Measurements from ENCODE around the gene LECT2. TPM values are rescaled to one million over a fixed set of nuclear protein-coding genes. Genes with fewer than 3 reads are reported as not detected.

LECT2 gene
- polyA plus RNA-seq, 1 donor (not counting 4 experiments of a cell fraction or from before 2014, with no cell fraction given) = not detected

DNA sequence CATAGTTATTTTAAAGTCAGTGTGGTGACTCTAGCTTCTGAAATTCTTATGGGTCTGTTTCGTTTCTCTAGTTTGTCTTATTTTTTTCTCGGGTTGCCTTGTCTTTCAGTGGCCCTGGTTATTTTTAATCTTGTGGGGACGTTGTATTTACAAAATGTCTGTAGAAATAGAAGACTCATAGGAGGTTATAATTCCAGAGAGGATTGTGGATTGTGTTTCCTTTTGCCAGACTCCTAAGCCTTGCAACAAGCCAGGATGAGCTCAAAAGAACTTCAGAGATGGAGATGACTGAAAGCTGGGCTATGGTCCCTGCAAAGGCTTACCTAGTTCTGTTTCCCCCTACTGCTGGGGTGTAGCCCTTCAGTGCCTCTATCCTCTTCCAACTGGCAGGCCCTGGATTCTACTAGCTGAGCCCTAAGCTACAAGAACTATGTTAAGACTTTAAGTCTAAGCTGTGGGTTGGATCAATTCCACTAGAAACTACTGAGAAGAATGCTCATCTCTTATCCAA, 32.2 kb upstream of the LECT2 start:
- H3K9ac ChIP-seq (ENCODE audit: control insufficient read depth, extremely low read depth, insufficient read depth, low read length) = no peak overlapping the region
- no peak overlapping the region for H2AFZ ChIP-seq (ENCODE audit: control insufficient read depth, low read length)
- H3K4me1 ChIP-seq (ENCODE audit: control insufficient read depth, extremely low read depth, insufficient read depth, low read length) = no peaks in the 10 kb centered on the region
- no peaks in the 10 kb centered on the region for H4K20me1 ChIP-seq (ENCODE audit: control insufficient read depth, extremely low read depth, insufficient read depth, low read length)
- H3K36me3 ChIP-seq (ENCODE audit: control insufficient read depth in 2 of 2, extremely low read depth in 1 of 2, insufficient read depth in 2 of 2, low read length in 2 of 2) = no peaks in the 10 kb centered on the region
- H3K79me2 ChIP-seq (ENCODE audit: control insufficient read depth, insufficient read depth, low read length) = no peaks in the 10 kb centered on the region
- H3K9me1 ChIP-seq (ENCODE audit: control insufficient read depth, extremely low read depth, insufficient read depth, low read length) = no peaks in the 10 kb centered on the region
- H3K4me3 ChIP-seq (ENCODE audit: control insufficient read depth in 2 of 3, extremely low read depth in 1 of 3, insufficient read depth in 2 of 3, low read depth in 1 of 3, low read length in 3 of 3) = no peak overlapping the region
- H3K27ac ChIP-seq (ENCODE audit: control insufficient read depth, insufficient read depth, low read length) = no peak overlapping the region
- FAIRE-seq = no peak
- DNase-seq (ENCODE audit: low read depth, low spot score) = no peak
- H3K4me2 ChIP-seq (ENCODE audit: control insufficient read depth, extremely low read depth, insufficient read depth, low read depth, low read length) = no peak overlapping the region
- dilution Hi-C loops (cut with MboI; ENCODE audit: extremely low pct_ligation_motif_present, low sequenced_read_pairs) = no loop called here
- TF ChIP-seq, protein P1, sequence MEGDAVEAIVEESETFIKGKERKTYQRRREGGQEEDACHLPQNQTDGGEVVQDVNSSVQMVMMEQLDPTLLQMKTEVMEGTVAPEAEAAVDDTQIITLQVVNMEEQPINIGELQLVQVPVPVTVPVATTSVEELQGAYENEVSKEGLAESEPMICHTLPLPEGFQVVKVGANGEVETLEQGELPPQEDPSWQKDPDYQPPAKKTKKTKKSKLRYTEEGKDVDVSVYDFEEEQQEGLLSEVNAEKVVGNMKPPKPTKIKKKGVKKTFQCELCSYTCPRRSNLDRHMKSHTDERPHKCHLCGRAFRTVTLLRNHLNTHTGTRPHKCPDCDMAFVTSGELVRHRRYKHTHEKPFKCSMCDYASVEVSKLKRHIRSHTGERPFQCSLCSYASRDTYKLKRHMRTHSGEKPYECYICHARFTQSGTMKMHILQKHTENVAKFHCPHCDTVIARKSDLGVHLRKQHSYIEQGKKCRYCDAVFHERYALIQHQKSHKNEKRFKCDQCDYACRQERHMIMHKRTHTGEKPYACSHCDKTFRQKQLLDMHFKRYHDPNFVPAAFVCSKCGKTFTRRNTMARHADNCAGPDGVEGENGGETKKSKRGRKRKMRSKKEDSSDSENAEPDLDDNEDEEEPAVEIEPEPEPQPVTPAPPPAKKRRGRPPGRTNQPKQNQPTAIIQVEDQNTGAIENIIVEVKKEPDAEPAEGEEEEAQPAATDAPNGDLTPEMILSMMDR (optimal IDR thresholded peaks at IDR 0.05 in 1 of 3, IDR thresholded peaks at IDR 0.05 in 1 of 3, conservative IDR thresholded peaks at IDR 0.05 in 1 of 3; ENCODE audit: extremely low read depth in 1 of 3, insufficient read depth in 2 of 3, low read length in 3 of 3) = no peak
- TF ChIP-seq EZH2 (IDR thresholded peaks at IDR 0.05; ENCODE audit: low read length) = no peak
- no peaks in the 10 kb centered on the region for H3K9me3 ChIP-seq (ENCODE audit: control insufficient read depth, low read depth, low read length)
- no peaks in the 10 kb centered on the region for H3K27me3 ChIP-seq (ENCODE audit: control insufficient read depth, extremely low read depth, insufficient read depth, low read length)

DNA sequence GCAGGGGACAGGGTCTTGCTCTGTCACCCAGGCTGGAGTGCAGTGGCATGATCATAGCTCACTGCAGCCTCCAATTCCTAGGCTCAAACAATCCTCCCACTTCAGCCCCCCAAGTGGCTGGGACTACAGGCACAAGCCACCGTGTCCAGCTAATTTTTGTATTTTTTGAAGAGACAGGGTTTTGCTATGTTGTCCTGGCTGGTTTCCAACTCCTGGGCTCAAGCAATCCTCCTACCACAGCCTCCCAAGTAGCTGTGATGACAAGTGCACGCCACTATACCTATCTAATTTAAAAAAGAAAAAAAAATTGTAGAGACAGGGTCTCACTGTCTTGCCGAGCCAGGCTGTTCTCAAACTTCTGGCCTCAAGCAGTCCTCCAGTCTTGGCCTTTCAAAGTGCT, 31.6 kb upstream of the LECT2 start:
- FAIRE-seq (no peak), DNase-seq (ENCODE audit: low read depth, low spot score) (no peak)
- TF ChIP-seq, protein P1 (optimal IDR thresholded peaks at IDR 0.05 in 1 of 3, IDR thresholded peaks at IDR 0.05 in 1 of 3, conservative IDR thresholded peaks at IDR 0.05 in 1 of 3; ENCODE audit: extremely low read depth in 1 of 3, insufficient read depth in 2 of 3, low read length in 3 of 3) = no peak
- no peak for TF ChIP-seq EZH2 (IDR thresholded peaks at IDR 0.05; ENCODE audit: low read length)
- dilution Hi-C loops (cut with MboI; ENCODE audit: extremely low pct_ligation_motif_present, low sequenced_read_pairs) = no loop called here
- Histone ChIP-seq H3K4me2 (ENCODE audit: control insufficient read depth, extremely low read depth, insufficient read depth, low read depth, low read length) (no peak overlapping the region), H3K79me2 (ENCODE audit: control insufficient read depth, insufficient read depth, low read length) (no peaks in the 10 kb centered on the region), H3K4me3 (ENCODE audit: control insufficient read depth in 2 of 3, extremely low read depth in 1 of 3, insufficient read depth in 2 of 3, low read depth in 1 of 3, low read length in 3 of 3) (no peak overlapping the region), H3K9me3 (ENCODE audit: control insufficient read depth, low read depth, low read length) (no peaks in the 10 kb centered on the region), H3K9me1 (ENCODE audit: control insufficient read depth, extremely low read depth, insufficient read depth, low read length) (no peaks in the 10 kb centered on the region), H2AFZ (ENCODE audit: control insufficient read depth, low read length) (no peak overlapping the region), H3K36me3 (ENCODE audit: control insufficient read depth in 2 of 2, extremely low read depth in 1 of 2, insufficient read depth in 2 of 2, low read length in 2 of 2) (no peaks in the 10 kb centered on the region), H3K27me3 (ENCODE audit: control insufficient read depth, extremely low read depth, insufficient read depth, low read length) (no peaks in the 10 kb centered on the region), H3K4me1 (ENCODE audit: control insufficient read depth, extremely low read depth, insufficient read depth, low read length) (no peaks in the 10 kb centered on the region), H3K9ac (ENCODE audit: control insufficient read depth, extremely low read depth, insufficient read depth, low read length) (no peak overlapping the region), H3K27ac (ENCODE audit: control insufficient read depth, insufficient read depth, low read length) (no peak overlapping the region), H4K20me1 (ENCODE audit: control insufficient read depth, extremely low read depth, insufficient read depth, low read length) (no peaks in the 10 kb centered on the region)
